Inflammatory macrophage (primary cell): Measurements from ENCODE around the gene P4HA2.

Experiments used
- DNase-seq, 2 donors: peaks; one replicate each; pipeline ENCODE4 v3.0.0-alpha.2; 2020 to 2022

The P4HA2 gene

DNA sequence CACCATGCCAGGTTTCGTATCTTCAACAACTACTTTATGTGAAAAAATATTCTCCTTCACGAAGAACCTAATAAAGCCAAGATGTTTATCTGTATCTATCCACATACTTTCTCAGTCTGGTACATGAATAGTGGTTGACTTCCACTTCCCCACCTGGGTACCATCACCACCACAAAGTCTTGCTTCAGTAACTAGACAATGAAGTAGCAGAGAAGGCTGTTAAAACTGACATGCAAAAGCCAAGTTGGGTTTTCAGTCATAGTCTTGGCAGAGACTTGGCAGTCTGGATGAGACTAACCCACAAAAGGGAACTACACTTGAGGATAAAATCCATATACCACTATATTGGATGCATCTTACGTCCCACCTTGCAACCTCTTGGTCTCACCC lies 5.0 kb downstream of the P4HA2 start:
- no peak for DNase-seq

DNA sequence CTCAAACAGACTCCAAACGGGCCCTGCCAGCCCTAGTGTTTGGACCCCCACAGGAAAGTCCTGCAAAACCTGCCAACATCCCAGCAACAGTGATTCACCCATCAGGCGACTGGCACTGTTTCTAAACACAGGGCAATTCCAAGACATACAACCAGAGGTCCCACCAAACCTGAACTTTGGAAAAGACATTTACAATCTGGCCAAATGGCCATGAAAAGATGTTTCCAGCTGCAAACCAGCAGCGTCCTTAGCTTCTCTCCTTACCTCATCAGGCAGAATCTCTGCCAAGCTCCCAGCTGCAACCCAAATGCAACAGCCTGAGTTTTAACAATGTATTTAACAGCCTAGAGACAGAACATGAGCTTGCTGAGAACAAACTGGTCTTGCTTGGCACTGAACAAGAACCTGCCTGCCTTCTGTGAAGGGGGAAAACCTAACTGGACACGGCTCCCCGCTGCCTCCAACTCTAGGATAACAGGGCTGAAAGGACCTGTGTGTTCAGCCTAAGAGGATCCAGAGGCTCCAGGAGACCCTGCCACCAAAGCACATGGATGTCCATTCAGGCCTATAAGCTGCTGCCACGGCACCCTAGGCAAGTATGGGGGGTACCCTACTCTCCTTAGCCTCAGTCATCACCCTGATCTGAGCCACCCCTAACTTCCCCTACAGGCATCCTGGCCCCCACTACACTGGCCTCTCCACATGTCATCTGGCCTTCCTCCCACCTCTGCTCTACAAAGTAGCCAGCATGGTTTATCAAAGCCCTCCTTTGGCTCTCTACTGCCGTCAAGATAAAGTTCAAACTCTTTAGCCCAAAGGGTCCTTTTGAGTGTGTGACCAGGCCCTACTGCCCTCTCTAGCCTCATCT lies 5.6 kb downstream of the P4HA2 start:
- DNase-seq, result no peak

DNA sequence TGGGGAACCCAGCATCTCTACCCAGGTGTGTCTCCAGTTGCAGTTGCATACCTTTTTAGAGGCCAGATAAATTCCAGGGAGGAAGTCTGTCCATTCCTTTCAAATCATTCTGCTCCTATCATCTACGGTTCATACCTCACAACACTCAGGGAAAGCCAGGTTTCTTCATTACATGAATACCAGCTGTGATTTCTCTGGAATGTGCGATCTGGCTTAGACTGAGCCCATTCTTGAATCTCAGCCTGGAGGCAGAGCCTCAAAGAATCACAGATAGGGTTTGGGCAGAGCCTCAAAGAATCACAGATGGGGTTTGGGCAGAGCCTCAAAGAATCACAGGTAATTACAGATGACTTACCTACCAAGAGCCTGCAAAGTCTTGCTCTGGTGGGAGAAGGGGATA lies 7.2 kb downstream of the P4HA2 start:
- DNase-seq, result no peak

- DNase-seq, result no peak
Observed at GRCh38 chr5:132219981-132220380, 7.7 kb downstream of the P4HA2 start.

- no peak for DNase-seq
Observed at GRCh38 chr5:132219289-132219970, 8.2 kb downstream of the P4HA2 start.

DNA sequence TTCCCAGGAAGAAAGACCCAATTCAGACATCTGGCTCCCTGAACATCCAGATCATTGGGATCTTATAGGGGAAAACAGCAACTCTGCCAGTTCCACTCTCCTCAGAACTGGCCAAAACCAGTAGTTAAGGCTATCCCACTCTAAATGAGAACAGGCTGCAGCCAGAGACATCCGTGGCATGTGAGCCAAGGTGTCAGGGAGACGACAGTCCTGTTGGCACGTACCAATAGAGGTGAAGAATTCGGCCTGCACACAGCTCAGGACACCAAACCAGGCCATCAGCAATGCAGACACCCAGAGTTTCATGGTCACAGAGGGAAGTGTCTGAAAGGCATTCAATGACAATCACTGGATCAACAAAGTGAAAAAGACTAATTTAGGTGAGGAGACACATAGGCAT lies 9.3 kb downstream of the P4HA2 start:
- no peak for DNase-seq

GRCh38 chr5:132215329-132215728 lies 12.3 kb downstream of the P4HA2 start:
- DNase-seq, result no peak

DNA sequence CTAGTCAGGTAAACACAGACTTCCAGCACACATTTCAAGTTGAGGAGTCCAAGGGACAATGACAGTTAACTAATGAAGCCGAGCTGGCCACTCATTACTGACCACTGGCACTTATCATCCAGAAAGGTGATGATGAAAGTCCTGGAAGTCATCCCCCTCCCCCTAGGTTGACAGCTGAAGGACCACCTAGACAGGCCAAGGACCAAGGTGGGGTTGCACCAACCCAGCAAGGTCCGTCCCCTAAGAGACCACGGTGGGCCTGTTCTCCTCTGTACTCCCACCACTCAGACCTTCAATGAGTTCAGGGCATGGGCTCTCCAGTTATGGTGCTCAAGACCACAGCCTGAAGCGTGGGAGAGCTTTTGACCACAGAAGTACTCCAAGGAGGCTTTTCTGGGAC lies 13.2 kb downstream of the P4HA2 start:
- DNase-seq, result no peak

GRCh38 chr5:132213666-132214065 lies 14.0 kb downstream of the P4HA2 start:
- no peak for DNase-seq

GRCh38 chr5:132211787-132212186 lies 15.9 kb downstream of the P4HA2 start:
- DNase-seq, result no peak

- DNase-seq, result no peak
Observed at GRCh38 chr5:132210944-132211343, 16.7 kb downstream of the P4HA2 start.

- DNase-seq, result no peak
Observed at GRCh38 chr5:132209901-132210545, 17.6 kb downstream of the P4HA2 start.

GRCh38 chr5:132209131-132209530 lies 18.5 kb downstream of the P4HA2 start:
- no peak for DNase-seq

GRCh38 chr5:132207778-132208177 lies 19.9 kb downstream of the P4HA2 start:
- DNase-seq, result no peak

DNA sequence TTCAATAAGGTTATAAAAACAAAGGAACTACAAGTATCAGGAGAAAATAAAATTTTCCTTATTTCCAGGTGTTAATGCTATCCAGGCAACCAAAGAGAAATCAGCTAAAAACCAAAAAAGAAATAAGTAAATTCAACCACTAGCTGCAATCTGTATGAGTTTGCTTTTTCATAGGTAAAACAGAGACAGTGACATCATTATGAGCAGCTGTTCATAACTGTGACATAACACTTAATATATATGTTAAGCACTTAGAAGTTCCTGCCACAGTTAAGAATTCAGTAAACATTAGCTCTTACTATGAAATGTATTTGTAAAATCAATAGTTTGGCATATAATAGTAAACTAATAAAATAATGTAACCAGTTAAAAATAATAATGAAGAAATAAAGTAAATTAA lies 20.9 kb downstream of the P4HA2 start:
- no peak for DNase-seq

GRCh38 chr5:132205385-132206125 lies 22.1 kb downstream of the P4HA2 start:
- DNase-seq, result no peak

DNA sequence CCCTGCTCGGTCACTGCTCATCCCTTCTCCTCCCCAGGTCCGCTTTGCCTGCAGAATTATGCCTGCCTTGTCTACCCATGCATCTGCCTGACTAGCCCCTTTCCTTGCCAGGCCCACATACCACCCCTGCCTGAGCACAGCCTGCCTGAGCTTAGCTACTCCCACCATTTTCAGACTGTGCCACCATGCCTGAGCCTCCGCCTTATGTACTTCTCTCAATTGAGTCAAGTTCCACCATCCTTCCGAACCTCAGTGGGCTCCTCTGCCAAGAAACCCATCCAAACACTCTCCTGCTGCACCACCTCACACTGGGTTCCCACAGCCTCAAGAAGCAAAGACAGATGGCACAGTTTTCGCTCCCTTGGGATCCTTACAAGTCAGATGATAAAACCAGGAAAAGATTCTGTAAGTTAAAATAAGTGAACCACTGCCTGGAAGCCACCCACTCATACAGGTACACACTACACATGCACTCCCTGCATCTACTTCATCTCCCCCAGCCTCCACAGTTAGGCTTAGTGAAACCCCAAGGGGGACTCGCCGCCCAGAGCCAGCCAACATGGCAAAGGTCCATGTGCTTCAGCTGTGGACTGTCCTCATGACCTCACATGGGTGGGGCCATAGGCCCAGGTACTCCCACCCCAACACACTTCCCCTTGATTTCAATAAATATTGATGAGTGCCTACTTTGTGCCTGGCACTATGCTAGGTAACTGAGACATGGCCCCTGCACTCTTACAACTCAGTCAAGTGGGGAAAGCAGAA lies 23.1 kb downstream of the P4HA2 start:
- DNase-seq, result no peak

GRCh38 chr5:132203916-132204315 lies 23.7 kb downstream of the P4HA2 start:
- DNase-seq, result no peak

GRCh38 chr5:132203464-132203818 lies 24.2 kb downstream of the P4HA2 start:
- DNase-seq, result no peak

DNA sequence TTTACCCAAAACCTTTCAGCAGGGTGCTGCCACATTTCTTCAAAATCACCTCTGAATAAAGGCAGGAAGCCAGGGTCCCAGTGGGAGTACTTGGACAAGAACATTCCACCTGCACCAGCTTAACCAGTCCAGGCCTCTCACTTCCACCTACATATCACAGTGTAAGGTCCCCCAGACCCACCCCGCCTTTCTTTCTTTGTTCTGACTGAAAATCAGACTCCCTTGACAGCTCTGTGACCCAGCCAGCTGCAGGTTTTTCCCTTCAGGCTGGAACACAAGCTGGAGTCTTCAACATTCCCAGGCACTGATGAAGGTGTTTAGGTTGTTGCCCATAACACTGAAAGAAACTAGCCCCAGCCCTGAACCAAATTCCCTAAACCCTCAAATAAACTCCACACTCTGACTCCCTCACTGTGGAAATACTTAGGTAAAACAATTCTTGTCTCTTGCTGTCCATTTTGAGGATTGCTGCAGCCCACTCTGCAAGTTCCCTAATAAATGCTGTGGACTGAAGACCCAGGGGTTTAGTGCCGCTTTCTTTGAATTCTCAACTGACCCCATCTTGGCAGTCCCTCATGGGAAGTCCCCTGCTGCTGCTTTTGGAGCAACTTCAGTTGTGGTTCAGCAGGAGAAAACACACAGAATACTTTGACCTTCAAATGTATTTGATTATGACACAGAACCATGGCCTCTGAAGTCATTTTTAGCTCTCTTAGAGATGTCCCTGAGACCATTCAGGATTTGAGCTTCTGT lies 24.8 kb downstream of the P4HA2 start:
- no peak for DNase-seq

DNA sequence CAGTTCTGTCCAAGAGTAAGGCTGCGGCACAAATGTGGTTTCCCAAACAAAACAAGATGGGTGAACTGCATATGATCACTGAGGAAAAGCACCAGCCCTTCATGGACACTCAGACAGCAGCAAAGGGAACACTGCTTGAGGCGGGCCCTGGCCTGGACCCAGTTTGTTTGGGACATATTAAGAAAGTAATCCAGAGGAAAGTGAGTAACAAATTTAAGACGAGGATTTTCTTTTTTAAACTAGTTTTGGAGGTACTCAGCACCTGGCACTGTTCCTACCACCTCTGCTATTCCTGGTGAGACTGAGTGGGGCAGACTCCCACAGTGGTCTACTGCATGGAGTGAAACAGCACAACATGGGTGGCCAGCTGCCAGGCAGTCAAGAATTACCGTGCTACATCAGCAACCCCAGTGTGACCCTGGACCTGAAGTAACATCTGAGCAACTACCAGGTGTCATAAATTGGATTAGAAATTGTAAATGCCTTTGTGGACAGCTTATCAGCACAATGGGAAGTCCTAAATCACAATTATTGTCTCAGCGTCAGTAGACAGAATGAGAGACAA lies 28.5 kb downstream of the P4HA2 start:
- no peak for DNase-seq
